NCI-H345 treated with DMSO at 0.1 percent for 48 hours (cell line): ENCODE measurements around the gene ELMO1.
"Not testable (repeated sequence)": the region's sequence is repeated elsewhere in the genome, so short reads cannot be mapped to it uniquely, and the experiment has no call there.

Experiments used
- DNase-seq: peaks from one replicate; lab custom pipeline; 2025; ENCODE audit not compliant: unreplicated experiment; lab: John Stamatoyannopoulos, UW

ELMO1 gene

GRCh38 chr7:36994456-36995112, 454.1 kb downstream of the ELMO1 start:
- DNase-seq: no peak

- DNase-seq: peak; percentile 6
These were observed 461.5 kb downstream of the ELMO1 start for GRCh38 chr7:36986948-36987724.

- DNase-seq: peak; percentile 41
These were observed 462.1 kb downstream of the ELMO1 start for GRCh38 chr7:36986511-36986933.

GRCh38 chr7:36985866-36986400, 462.7 kb downstream of the ELMO1 start:
- peak; percentile 59 for DNase-seq

DNA sequence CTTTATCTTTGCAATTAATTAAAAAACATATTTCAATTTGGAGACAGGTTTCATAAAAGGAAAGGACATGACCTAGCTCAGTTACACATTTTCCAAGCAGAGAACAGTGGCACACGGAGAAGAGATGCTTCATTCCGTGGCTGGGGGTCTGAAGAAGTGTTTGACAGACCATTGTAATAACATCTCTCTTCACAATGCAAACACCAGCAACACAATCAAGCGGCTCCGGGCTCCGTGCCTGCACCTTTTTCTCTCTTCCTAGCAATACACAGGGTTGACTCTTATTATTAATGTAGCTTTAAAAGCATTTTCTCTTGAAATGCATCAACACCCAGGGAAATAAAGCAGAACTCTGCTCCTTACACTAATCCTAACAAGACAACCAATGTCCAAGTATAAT, 463.3 kb downstream of the ELMO1 start:
- DNase-seq: peak; percentile 84

DNA sequence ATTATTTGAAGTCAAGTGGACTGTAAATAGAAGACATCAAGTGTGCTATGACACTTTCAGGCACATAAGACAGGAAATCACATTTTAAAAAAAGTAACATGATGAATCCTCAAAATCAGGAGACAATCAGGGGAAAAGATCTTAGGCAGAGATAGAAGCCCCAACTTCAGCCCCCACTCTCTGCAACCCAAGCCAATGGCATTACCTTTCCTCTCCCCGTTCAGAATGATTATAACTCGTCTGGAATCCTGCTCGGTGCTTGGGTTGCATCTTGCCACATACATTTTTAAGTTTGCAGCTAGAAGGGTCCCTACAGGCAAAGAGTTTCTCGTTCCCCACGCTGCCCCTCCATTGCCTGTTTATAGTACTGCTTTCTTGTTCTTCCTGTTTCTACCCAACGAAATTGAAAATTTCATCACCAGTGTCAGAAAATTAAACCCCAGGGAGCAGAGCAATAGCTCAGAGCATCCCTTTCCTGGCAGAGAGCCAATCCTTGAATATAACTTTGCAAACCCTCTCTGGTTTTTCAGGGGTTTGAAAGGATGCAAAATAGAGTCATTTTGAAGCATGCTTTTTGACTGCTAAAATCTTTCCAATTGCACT, 463.9 kb downstream of the ELMO1 start:
- peak; percentile 81 for DNase-seq

DNA sequence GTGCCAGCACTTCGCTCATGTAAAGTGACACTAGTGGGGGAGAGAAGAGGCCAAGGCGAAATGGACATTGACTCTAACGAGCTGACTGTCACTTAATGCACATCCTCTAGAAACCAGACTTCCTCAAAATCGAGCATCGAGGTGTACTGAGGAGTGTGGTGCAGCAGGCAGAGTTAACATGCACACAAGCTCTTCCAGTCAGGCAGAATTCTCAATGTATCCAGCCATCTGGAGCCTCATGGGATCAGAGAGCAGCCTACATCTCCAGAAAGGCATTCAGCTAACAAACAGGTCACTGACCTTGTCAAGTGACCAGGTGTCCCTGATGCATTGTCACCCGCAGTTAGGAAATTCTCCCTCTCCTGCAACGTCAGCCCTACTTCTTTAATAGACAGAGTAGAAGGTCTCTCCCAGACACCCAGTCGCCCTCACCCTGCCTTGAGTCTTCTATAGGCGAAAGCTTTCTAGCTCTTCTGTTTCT, 464.6 kb downstream of the ELMO1 start:
- no peak for DNase-seq

GRCh38 chr7:36982766-36983165, 465.9 kb downstream of the ELMO1 start:
- no peak for DNase-seq

DNA sequence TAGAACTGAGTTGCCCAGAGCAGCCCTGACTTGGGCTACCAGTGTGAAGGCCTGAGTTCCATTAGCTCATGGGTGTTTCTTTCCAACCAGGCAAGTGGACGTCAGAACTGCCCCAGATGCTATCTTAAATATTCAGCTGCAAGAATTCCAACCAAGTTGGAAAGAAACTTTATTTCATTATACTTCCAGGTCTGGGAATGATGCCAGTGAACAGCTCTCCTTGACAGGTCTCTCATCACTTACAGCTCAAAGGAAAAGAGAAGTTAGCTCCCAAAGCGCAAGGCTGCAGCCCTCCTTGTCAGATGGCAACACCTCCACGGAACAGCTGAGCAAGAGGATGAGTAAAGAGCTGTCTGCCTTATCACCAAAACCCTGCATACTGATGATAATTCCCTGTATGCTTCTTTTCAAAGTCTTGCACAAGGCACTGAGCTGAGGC, 468.8 kb downstream of the ELMO1 start:
- DNase-seq: no peak

- no peak for DNase-seq
These were observed 470.2 kb downstream of the ELMO1 start for GRCh38 chr7:36978461-36978860.

GRCh38 chr7:36977878-36978277, 470.8 kb downstream of the ELMO1 start:
- no peak for DNase-seq

DNA sequence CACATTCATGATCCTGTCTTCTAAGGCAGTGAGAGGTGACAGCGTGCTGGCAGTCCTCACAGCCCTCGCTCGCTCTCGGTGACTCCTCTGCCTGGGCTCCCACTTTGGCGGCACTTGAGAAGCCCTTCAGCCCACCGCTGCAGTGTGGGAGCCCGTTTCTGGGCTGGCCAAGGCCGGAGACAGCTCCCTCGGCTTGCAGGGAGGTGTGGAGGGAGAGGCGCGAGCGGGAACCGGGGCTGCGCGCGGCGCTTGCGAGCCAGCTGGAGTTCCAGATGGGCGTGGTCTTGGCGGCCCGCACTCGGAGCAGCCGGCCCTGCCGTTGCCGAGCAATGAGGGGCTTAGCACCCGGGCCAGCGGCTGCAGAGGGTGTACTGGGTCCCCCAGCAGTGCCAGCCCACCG, 475.1 kb downstream of the ELMO1 start:
- DNase-seq: not testable (repeated sequence)

GRCh38 chr7:36972140-36972518, 476.5 kb downstream of the ELMO1 start:
- DNase-seq: no peak

- no peak for DNase-seq
These were observed 477.0 kb downstream of the ELMO1 start for GRCh38 chr7:36971515-36972139.

DNA sequence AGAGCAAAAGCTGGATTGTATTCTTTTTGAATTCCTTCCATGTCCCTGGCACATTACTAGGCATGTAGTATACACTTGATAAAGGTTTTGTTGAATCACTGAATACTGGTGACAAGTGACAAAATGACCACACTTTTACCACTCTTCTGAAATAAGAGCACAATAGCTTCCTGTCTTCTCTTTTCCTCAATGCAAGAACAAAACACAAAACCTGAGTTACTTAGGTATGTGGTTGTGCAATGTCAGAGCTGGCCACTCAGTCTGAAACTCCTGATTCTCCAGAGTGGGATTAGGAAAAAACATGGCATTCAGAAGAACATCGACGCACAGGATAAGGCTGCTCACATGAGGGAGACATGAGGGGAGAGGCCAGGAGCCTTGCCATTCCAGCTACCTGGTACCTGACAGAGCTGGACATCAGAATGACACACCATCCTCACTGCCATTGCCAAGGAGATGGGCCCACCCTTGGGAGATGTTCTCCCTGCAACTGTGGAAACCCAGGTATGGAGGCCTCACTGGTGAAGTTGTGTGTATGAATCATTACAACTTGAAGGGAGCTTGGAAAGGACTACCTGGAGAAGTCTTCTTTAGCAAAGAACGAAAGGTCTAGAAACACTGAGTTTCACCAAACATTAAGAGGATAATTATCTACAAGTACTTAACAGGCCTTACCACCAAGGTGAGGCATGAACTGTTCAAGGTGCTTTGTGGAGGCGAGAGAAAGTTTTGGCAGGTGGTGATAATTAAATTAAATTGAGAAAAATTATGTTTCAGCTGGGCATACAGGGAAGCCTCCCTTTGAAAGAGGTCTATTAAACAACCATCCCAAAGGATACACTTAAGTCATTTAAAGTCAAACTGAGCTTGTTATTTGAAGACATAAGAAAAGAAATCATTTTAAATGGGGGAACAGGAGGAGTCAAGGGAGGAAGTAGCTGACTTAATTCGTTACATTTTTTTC, 477.8 kb downstream of the ELMO1 start:
- DNase-seq: no peak

DNA sequence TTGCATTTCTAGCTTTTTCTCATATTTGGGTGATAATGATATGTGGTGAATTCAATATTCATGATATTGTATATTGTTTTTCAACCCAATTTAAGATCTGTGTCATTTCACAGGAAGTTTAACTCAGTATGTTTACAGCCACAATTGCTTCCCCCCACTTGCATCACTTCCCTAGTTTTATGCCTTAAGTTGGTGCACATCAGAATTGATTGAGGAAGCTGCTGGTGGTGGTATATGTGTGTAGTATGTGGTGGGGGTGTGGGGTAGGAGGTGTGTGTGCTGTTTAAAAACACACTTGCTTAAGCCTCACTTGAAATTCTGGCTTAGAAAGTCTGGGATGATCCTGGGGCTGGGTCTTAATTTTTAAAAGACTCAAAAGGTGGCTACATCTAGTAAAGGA, 479.3 kb downstream of the ELMO1 start:
- DNase-seq: no peak

DNA sequence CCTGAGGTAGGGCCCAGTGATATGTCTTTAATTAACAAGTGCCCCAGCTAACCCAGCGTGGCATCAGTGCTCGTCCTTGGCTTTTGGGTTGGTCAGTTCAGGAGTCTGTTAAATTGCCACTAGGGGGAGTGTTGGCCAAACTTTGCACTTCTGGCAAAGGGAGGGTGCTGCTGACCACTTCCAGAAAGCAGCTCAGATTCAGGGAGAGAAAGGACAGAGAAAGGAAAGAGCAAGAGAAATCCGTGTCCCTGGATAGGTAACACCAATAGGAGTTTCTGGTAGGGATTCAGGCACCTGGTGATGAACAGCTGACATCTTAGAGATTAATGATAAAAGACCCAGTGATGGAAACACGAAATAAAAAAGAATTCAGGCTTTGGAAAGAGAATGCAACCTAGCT, 481.3 kb downstream of the ELMO1 start:
- DNase-seq: no peak

DNA sequence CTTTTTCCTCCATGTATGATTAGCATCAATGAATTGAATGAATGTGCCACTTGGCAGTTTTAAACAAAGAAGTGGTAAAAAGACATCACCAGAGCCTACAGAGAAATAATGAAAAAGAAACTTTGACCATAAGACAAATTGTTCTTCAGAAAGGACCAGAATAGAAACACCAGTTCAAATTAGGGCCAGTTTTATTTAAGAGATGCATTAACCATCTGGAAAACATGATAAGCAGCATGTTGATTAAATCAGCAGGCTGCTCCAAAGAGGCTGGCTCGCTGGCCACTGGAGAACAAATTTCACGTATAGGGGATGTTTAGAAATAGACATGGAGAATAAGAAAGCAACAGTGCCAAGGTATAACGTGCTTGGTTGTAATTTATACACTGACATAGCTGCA, 482.0 kb downstream of the ELMO1 start:
- no peak for DNase-seq

DNA sequence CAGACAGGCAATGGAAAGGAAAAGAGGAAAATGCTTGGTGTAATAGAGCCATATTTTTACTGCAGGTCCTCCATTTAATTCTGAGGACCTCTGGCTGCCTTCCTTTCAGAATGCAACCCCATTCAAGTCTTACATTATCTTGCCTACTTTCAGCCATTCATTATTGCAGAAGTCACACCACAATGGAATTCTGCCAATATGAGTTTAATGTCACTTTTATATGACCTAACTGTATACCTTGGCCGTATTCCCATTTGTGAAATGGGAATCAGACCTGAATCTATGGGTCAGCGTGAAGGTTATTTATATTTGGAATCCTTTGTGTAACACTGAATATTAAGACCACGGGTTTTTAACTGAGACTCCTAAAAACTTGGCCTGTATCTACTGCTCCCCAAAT, 482.6 kb downstream of the ELMO1 start:
- DNase-seq: no peak

DNA sequence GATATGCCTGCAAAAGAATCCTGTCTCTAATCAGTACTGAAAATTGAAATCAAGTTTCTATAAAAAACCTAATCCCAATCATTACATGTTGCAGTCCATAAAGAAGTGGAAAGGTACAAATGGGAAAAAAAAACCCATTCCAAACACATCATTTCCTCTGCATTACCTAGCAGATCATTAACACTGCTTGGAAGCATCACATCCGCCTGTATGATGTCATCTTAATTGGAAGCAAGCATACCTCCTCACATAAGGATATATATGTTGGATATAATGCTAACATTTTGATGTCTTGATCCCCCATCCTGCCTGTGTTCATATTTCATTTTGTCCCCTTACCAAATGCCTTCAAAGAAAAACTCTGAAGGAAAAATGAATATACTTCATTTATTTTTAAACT, 483.0 kb downstream of the ELMO1 start:
- no peak for DNase-seq
